ENCODE results near the gene RBM20.

Gene RBM20

GRCh38 chr10:110706690-110707098, 62.6 kb downstream of the RBM20 start:
- no peak for TF ChIP-seq ZNF274 (IDR thresholded peaks at IDR 0.05; ENCODE audit: low read depth, low read length)

GRCh38 chr10:110708776-110709443, 64.8 kb downstream of the RBM20 start:
- TF ChIP-seq ZNF274 (IDR thresholded peaks at IDR 0.05; ENCODE audit: low read depth, low read length): no peak
- no peak overlapping the region for H3K4me3 ChIP-seq (ENCODE audit: low read length)

More at GRCh38 chr10:110706690-110707098, 62.6 kb downstream of the RBM20 start:
- no peak overlapping the region for H3K4me3 ChIP-seq (ENCODE audit: low read length)

GRCh38 chr10:110709444-110709828, 65.3 kb downstream of the RBM20 start:
- TF ChIP-seq ZNF274 (IDR thresholded peaks at IDR 0.05; ENCODE audit: low read depth, low read length): no peak
- H3K4me3 ChIP-seq (ENCODE audit: low read length): no peak overlapping the region

- no peak for TF ChIP-seq ZNF274 (IDR thresholded peaks at IDR 0.05; ENCODE audit: low read depth, low read length)
- H3K4me3 ChIP-seq (ENCODE audit: low read length): no peak overlapping the region
Measured at GRCh38 chr10:110709964-110710587, 65.9 kb downstream of the RBM20 start.

GRCh38 chr10:110710621-110711020, 66.5 kb downstream of the RBM20 start:
- no peak overlapping the region for H3K4me3 ChIP-seq (ENCODE audit: low read length)
- TF ChIP-seq ZNF274 (IDR thresholded peaks at IDR 0.05; ENCODE audit: low read depth, low read length): no peak

- no peak for TF ChIP-seq ZNF274 (IDR thresholded peaks at IDR 0.05; ENCODE audit: low read depth, low read length)
- H3K4me3 ChIP-seq (ENCODE audit: low read length): no peak overlapping the region
Measured at GRCh38 chr10:110711382-110711781, 67.2 kb downstream of the RBM20 start.

GRCh38 chr10:110714356-110714755, 70.2 kb downstream of the RBM20 start:
- H3K4me3 ChIP-seq (ENCODE audit: low read length): no peak overlapping the region
- TF ChIP-seq ZNF274 (IDR thresholded peaks at IDR 0.05; ENCODE audit: low read depth, low read length): no peak

- no peak for TF ChIP-seq ZNF274 (IDR thresholded peaks at IDR 0.05; ENCODE audit: low read depth, low read length)
- no peak overlapping the region for H3K4me3 ChIP-seq (ENCODE audit: low read length)
Measured at GRCh38 chr10:110717781-110718589, 73.8 kb downstream of the RBM20 start.

GRCh38 chr10:110721406-110722038, 77.4 kb downstream of the RBM20 start:
- no peak overlapping the region for H3K4me3 ChIP-seq (ENCODE audit: low read length)
- TF ChIP-seq ZNF274 (IDR thresholded peaks at IDR 0.05; ENCODE audit: low read depth, low read length): no peak

- TF ChIP-seq ZNF274 (IDR thresholded peaks at IDR 0.05; ENCODE audit: low read depth, low read length): no peak
- H3K4me3 ChIP-seq (ENCODE audit: low read length): no peak overlapping the region
Measured at GRCh38 chr10:110723224-110723891, 79.2 kb downstream of the RBM20 start.

GRCh38 chr10:110724116-110724921, 80.2 kb downstream of the RBM20 start:
- H3K4me3 ChIP-seq (ENCODE audit: low read length): no peak overlapping the region; the same call in 1 of the 2 replicates

GRCh38 chr10:110724937-110725336, 80.8 kb downstream of the RBM20 start:
- no peak overlapping the region for H3K4me3 ChIP-seq (ENCODE audit: low read length)
- no peak for TF ChIP-seq ZNF274 (IDR thresholded peaks at IDR 0.05; ENCODE audit: low read depth, low read length)

More at GRCh38 chr10:110724116-110724921, 80.2 kb downstream of the RBM20 start:
- no peak for TF ChIP-seq ZNF274 (IDR thresholded peaks at IDR 0.05; ENCODE audit: low read depth, low read length)
